ENCODE results near the gene NHLRC3.
"Not testable (repeated sequence)": the region's sequence is repeated elsewhere in the genome, so short reads cannot be mapped to it uniquely, and the experiment has no call there.

The NHLRC3 gene

DNA sequence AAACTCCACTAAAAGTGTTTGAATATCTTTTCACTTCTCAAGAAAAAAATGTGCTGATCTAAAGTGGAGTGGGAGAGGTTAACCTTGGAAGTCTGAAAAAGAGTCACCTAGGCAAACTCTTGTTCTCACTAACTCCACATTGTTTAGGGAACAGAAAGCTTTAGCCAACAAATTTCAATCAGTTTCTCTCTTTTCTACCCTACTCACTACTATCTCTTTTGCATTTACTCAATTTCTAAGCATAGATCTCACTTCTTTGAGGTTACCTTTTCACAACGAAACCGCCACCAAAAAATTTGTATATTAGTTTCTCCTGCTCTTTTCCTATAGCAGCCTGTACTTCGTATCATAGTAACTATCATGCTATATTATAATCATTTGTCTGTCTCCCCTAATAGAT, 6.3 kb downstream of the NHLRC3 start:
- no peak for DNase-seq (ENCODE audit: low read depth in 2 of 2)

DNA sequence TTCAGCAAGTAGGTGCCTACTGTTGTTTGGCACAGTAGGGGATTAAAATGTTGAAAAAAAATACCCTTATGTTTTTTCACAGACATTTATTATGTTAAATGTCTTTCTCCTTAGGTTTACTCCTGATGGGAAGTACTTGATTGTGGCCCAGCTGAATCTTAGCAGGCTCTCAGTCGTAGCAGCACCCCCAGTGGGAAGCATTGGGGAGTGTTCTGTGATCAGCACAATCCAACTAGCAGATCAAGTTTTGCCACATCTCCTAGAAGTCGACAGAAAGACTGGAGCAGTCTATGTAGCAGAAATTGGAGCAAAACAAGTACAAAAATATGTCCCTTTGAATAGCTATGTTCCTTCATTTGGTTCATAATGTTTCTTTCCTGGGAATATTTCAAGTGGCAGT, 9.3 kb downstream of the NHLRC3 start:
- no peak for DNase-seq (ENCODE audit: low read depth in 2 of 2)

DNA sequence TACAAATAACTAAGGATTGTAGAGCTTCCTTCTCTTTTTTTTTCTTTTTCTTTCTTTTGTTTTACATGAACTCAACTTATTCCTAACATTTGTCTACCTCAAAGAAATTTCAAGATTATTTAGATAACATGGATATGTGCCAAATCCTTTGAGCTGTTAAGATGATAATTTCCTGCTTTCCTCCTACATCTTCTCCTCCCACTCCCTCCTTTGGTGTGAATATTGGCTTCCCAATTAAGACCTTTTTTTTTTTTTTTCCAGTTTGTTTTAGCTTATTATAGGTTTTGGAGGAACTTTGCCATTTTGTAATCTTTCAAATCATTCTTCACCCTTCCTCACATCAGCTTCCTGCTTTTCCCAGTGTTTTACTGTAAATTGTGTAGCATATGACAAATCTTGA, 10.6 kb downstream of the NHLRC3 start:
- DNase-seq (ENCODE audit: low read depth in 2 of 2), result no peak

DNA sequence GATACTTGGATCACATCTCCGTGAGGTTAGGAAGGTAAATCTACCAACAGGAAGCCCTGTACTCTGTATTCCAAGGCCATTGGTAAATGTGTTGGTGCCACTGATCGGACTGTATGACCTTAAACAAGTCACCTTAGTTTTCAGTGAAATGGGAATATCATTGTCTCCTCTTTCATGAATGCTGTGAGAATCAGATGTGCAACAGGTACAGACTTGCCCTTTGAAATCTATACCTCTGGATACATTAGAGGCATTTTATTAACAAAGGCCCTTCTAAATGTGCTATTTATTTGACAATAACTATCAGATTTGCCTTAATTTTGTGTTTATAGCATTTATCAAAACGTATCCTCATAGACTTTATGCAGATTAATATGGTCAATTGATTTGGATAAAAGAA, 11.0 kb downstream of the NHLRC3 start:
- DNase-seq (ENCODE audit: low read depth in 2 of 2), result no peak

DNA sequence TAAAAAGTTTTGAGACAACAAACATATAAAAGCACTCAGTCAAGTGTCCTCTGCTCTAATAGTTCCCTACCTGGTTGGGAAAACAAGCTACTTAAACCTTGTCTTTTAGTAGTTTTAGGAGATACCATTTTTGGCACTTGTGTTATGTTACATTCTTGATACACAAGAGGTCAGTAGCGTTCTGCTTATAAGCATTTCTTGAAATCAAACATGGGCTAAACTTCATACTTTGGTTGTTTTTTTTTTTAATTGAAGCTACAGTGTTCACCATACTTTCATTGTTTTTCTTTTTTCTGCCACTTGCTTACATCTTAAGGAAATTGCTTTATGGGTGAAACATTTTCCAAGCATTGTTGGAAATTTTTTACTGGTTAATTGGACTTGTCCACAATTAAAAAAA, 12.9 kb downstream of the NHLRC3 start:
- no peak for DNase-seq (ENCODE audit: low read depth in 2 of 2)

DNA sequence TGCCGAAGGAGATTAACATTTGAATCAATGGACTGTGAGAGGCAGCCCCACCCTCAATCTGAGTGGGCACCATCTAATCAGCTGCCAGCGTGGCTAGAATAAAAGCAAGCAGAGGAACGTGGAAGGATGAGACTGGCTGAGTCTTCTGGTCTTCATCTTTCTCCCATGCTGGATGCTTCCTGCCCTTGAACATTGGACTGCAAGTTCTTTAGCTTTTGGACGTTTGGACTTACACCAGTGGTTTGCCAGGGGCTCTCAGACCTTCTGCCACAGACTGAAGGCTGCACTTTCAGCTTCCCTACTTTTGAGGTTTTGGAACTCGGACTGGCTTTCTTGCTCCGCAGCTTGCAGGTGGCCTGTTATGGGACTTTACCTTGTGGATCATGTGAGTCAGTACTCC, 14.7 kb downstream of the NHLRC3 start:
- DNase-seq (ENCODE audit: low read depth in 2 of 2), result no peak

DNA sequence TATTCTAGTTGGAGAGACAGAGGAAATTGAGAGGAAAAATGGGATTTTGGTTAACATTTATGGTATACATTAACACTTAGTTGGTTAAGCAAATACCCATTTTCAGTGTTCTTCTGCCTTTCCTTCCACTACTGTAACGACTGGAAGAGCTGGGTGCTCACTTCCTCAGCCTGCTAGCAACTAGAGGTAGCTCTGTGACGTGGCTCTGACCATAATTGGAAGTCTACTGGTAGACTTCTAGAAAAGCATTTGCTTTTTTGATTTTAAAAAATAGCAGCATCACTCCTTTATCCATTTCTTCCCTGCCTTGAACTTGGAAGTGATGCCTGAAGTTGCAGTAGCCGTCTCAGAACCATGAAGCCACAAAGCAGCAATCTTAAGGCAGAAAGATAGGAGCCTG, 15.9 kb downstream of the NHLRC3 start:
- DNase-seq (ENCODE audit: low read depth in 2 of 2), result no peak

DNA sequence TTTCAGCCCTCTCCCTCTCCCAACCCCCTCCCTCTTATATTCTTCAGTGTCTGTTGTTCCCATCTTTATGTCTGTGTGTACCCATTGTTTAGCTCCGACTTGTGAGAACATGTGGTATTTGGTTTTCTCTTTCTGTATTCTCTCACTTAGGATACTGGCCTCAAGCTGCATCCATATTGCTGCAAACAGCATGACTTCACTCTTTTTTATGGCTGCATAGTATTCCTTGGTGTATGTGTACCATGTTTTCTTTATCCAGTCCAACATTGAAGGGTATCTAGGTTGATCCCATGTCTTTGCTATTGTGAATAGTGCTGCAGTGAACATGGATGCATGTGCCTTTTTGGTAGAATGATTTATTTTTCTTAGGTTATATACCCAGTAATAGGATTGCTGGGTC, 17.8 kb downstream of the NHLRC3 start:
- no peak for DNase-seq (ENCODE audit: low read depth in 2 of 2)

DNA sequence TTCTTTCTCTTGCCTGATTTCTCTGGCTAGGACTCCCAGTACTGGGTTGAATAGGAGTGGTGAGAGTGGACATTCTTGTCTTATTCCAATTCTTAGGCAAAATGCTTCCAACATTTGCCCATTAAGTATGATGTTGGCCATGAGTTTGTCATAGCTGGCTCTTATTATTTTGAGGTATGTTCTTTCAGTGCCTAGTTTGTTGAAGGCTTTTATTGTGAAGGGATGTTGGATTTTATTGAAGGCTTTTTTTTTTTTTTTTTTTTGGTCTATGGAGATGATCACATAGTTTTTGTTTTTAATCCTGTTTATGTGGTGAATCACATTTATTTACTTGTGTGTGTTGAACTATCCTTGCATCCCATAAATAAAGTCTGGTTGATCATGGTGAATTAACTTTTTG, 19.8 kb downstream of the NHLRC3 start:
- no peak for DNase-seq (ENCODE audit: low read depth in 2 of 2)

DNA sequence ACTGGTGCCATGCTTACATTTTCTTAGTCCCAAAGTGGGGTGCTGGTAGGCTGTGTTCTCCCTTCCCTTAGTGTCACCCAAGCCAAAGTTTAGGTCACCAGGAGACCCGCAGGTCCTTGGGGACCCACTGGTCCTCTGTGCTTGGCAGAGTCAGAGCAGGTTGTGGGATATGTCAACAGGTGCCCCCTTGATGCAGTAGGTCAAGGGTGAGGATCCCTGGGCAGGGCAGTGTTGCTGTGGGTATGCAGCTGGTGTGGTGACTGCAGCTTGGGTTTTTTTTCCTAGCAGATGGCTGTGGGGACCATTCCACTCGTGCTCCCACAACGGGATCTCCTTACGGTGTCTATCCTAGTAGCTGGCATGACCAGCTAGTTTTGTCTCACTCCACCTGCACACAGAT, 23.7 kb downstream of the NHLRC3 start:
- DNase-seq (ENCODE audit: low read depth in 2 of 2), result no peak

DNA sequence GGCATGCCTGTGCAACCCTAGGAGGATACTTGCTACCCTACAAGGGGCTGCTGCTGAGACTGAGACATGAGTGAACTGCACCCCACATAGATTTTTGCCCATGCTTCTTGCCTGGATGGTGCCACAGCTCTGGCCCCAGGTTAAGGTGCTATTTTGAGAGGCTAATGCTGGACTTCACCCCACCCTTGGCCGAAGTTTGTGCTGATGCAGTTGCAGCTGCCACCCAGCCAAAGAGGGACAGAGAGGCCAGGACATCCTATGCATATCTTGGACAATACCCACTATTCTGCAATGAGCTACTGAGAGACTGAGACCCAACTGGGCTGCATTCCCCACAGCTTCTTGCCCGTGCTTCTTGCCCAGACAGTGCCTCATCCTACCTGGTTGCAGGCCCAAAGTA, 34.6 kb downstream of the NHLRC3 start:
- no peak for DNase-seq (ENCODE audit: low read depth in 2 of 2)

DNA sequence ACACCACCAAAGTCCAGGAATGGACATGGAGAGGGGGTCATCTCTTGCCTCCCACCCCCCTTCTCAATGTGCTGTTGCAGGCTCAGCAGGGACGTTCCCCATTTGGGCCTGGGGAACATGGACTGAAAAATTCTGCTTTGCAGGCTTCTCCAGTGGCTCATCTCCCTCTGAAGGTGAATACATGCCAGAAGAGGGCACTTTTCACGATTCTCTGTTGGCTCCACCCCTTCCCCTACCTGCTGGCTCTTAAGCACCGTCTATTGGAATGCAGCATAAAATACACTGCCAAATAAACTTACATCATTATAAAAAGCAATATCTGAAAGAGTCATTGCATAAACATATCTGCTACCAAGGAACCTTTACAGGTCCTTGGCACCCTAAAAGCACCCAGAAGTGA, 35.7 kb downstream of the NHLRC3 start:
- no peak for DNase-seq (ENCODE audit: low read depth in 2 of 2)

DNA sequence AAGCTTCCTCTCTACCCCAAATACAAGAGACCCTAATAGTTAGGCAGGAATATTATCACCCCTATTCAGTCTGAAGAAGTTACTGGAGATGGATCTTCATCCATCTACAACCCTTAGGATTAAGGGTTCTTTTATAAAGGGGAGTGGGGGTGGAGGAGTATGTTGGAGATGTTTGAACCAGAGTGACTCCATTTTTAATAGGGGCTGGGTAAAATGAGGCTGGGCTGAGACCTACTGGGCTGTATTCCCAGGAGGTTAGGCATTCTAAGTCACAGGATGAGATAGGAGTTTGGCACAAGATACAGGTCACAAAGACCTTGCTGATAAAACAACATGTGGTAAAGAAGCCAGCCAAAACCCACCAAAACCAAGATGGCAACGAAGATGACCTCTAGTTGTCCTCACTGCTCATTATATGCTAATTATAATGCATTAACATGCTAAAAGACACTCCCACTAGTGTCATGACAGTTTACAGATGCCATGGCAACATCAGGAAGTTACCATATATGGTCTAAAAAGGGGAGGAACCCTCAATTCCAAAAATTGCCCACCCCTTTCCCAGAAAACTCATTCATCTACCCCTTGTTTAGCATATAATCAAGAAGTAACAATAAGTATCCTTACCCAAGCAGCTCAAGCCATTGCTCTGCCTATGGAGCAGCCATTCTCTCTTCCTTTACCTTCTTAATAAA, 48.1 kb downstream of the NHLRC3 start:
- not testable (repeated sequence) for DNase-seq (ENCODE audit: low read depth in 2 of 2)

DNA sequence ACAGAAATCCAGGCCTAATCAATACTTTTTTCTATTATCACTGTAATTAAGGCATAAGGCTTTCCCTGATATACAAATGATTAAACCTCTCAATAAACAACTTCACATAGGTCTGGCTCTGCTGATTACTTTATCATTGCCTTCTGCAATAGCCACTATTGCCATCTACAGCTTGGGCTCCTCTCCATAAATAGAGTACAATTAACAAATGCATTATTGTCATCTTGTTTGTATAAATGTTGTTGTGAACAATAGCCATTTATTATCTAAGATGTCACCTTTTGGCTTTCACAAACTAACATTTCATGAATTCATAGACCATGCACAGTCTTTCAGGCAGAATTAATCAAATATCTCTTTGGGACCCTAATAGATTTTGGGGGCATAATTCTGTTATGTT, 53.3 kb downstream of the NHLRC3 start:
- DNase-seq (ENCODE audit: low read depth in 2 of 2), result no peak

DNA sequence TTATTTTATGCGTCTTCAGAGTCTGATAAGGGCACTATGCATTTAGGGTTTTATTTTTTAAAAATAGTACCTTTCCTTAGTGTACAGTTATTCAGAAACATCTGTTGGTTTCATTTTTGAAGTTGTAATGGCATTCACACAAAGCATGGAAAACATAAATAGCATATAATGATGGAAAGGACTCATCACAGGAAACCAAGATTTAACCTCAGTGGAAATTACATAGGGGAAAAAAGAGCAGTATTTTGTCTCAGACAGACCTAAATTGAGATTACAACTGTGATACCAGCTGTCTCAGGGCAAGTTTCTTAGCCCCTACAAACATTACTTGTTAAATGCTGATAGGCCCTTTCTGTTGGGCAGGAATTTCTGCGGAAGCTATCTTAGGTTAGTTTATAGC, 57.2 kb downstream of the NHLRC3 start:
- DNase-seq (ENCODE audit: low read depth in 2 of 2), result no peak

DNA sequence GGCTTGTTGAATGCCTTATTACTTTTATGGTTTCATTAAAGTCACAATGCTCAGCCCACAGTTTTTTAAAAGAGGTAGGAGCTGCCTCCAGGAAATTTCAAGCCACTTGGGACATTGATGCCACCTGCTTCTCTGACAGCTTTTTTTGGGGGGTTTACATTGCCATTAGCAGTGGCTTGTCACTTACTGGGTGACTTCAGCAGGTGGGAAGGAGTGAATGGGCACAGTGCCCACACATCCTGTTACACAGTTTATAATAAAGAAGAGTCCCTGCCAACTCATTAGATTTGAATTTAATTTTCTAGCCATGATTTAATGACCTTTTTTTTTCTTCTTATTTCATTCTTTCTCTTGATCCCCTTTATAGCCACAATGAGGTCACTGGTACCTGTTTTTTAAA, 61.0 kb downstream of the NHLRC3 start:
- DNase-seq (ENCODE audit: low read depth in 2 of 2), result no peak

All from stimulated activated CD4-positive, alpha-beta T cell treated with anti-CD3 and anti-CD28 coated beads, Interleukin-1b, Interleukin-23, amount 100 ng/mL, for 1 hour (primary cell).